ENCODE measurements around the gene WIPI1. TPM values are rescaled to one million over a fixed set of nuclear protein-coding genes. Genes with fewer than 3 reads are reported as not detected.

WIPI1 gene, protein sequence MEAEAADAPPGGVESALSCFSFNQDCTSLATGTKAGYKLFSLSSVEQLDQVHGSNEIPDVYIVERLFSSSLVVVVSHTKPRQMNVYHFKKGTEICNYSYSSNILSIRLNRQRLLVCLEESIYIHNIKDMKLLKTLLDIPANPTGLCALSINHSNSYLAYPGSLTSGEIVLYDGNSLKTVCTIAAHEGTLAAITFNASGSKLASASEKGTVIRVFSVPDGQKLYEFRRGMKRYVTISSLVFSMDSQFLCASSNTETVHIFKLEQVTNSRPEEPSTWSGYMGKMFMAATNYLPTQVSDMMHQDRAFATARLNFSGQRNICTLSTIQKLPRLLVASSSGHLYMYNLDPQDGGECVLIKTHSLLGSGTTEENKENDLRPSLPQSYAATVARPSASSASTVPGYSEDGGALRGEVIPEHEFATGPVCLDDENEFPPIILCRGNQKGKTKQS
- 10 to 100 TPM; 54.2 to 58.3 TPM for total RNA-seq

DNA sequence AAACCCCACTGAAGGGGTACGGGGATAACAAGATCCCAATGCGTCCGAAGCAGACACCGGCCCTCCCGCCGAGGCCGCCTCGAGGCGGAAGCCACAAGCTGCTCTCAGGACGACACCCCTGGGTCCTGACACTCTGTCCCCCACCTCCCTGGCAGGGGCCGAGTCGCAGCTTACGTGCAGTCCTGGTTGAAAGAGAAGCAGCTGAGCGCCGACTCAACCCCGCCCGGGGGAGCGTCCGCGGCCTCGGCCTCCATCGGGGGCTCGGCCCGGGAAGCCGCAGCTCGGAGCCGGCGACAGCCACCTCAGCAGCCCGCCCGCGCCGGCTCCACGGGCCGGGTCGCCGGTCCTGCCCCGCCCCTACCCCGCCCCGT is at the start of gene WIPI1:
WIPI1 (minus strand) TSS at position 329 of the 371 bp plus-strand sequence; CDS start at position 254, 75 bp downstream.
- H3K36me3 ChIP-seq = no peaks in the 10 kb centered on the region
- no peaks in the 10 kb centered on the region for H3K9me3 ChIP-seq
- H3K4me1 ChIP-seq (ENCODE audit: control insufficient read depth in 1 of 2, low read depth in 2 of 2) = peaks cover 10 to 24% of the 10 kb centered on the region in 2 donors
- DNase-seq (ENCODE audit: low spot score) (no peak), ATAC-seq (ENCODE audit: insufficient number of reproducible peaks, low FRiP score, low read depth) (peak; percentile 45)
- H3K4me3 ChIP-seq = peak within 1 kb of the TSS; percentile 86
- TF ChIP-seq, protein P1, sequence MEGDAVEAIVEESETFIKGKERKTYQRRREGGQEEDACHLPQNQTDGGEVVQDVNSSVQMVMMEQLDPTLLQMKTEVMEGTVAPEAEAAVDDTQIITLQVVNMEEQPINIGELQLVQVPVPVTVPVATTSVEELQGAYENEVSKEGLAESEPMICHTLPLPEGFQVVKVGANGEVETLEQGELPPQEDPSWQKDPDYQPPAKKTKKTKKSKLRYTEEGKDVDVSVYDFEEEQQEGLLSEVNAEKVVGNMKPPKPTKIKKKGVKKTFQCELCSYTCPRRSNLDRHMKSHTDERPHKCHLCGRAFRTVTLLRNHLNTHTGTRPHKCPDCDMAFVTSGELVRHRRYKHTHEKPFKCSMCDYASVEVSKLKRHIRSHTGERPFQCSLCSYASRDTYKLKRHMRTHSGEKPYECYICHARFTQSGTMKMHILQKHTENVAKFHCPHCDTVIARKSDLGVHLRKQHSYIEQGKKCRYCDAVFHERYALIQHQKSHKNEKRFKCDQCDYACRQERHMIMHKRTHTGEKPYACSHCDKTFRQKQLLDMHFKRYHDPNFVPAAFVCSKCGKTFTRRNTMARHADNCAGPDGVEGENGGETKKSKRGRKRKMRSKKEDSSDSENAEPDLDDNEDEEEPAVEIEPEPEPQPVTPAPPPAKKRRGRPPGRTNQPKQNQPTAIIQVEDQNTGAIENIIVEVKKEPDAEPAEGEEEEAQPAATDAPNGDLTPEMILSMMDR (IDR thresholded peaks at IDR 0.05) = no peak
- H3K27ac ChIP-seq = peak within 1 kb of the TSS; percentile 94 to 96
- no peaks in the 10 kb centered on the region for H3K27me3 ChIP-seq (replicated peaks; ENCODE audit: insufficient read depth)

DNA sequence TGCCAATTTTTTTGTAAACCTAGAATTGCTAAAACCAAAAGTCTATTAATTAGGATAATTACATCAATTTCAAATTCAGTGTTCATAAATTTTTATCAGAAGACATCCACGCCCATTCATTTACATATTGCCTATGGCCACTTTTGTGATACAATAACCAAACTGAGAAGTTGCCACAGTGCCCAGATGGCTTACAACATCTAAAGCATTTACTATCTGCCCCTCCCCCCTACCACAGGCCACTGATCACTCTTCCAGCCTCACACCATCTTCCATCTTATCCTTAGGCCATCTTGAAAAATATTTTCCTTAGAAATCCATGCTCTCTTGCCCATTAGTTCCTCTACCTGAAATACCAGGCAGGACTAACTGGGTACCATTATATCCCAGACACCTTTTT is 48.7 kb upstream of the WIPI1 start:
- TF ChIP-seq, protein P1 (IDR thresholded peaks at IDR 0.05) = no peak
- Histone ChIP-seq H3K4me3 (no peak overlapping the region), H3K27me3 (replicated peaks; ENCODE audit: insufficient read depth) (no peaks in the 10 kb centered on the region), H3K4me1 (ENCODE audit: control insufficient read depth in 1 of 2, low read depth in 2 of 2) (no peaks in the 10 kb centered on the region), H3K9me3 (no peaks in the 10 kb centered on the region), H3K27ac (no peak overlapping the region), H3K36me3 (no peaks in the 10 kb centered on the region)
- DNase-seq (ENCODE audit: low spot score) (no peak), ATAC-seq (ENCODE audit: insufficient number of reproducible peaks, low FRiP score, low read depth) (no peak)

DNA sequence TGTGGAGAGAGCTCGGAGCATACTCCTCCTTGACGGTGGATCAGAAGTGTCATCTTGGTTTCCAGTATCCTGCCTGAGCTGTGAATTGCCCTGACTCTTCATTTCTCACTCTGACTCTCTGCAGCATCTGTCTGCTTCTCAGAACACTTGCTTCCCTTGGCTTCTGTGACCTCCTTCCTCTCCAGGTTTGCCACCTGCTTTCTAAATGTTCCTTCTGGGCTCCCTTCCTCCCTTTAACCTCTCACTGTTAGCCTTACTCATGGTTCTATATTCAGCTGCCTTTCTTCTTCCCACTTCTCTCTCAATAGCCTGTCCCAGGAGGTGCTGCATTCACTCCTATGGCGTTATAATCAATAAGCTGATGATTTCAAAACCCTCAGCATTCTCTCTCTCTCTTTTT is 43.8 kb upstream of the WIPI1 start:
- H3K27ac ChIP-seq = no peak overlapping the region
- no peaks in the 10 kb centered on the region for H3K9me3 ChIP-seq
- ATAC-seq (ENCODE audit: insufficient number of reproducible peaks, low FRiP score, low read depth) (no peak), DNase-seq (ENCODE audit: low spot score) (no peak)
- no peaks in the 10 kb centered on the region for H3K27me3 ChIP-seq (replicated peaks; ENCODE audit: insufficient read depth)
- TF ChIP-seq, protein P1 (IDR thresholded peaks at IDR 0.05) = no peak
- no peak overlapping the region for H3K4me3 ChIP-seq
- no peaks in the 10 kb centered on the region for H3K36me3 ChIP-seq
- peaks cover 0 to 9% of the 10 kb centered on the region in 2 donors for H3K4me1 ChIP-seq (ENCODE audit: control insufficient read depth in 1 of 2, low read depth in 2 of 2)

DNA sequence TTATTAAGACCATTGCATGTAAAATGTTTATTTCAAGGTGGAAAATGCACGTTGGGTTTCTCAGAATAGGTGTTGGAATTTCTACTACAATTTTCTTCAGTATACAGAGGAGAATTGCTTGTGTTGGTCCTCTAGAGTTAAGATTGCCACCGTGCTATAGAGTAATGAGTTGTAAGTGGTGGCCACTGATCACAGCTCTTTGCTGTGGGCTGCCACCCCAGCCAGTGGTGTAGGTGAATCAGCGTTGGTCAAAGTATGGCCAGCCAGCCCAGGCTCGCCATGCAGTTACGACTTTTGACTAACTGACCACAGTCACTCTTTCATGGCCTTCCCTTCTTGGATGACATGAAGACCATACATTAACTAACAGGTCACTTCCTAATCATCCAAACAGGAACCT is 42.3 kb upstream of the WIPI1 start:
- Histone ChIP-seq H3K36me3 (no peaks in the 10 kb centered on the region), H3K4me3 (no peak overlapping the region), H3K4me1 (ENCODE audit: control insufficient read depth in 1 of 2, low read depth in 2 of 2) (peaks cover 0 to 9% of the 10 kb centered on the region in 2 donors), H3K27ac (no peak overlapping the region), H3K27me3 (replicated peaks; ENCODE audit: insufficient read depth) (no peaks in the 10 kb centered on the region), H3K9me3 (no peaks in the 10 kb centered on the region)
- TF ChIP-seq, protein P1 (IDR thresholded peaks at IDR 0.05) = no peak
- ATAC-seq (ENCODE audit: insufficient number of reproducible peaks, low FRiP score, low read depth) (no peak), DNase-seq (ENCODE audit: low spot score) (no peak)

DNA sequence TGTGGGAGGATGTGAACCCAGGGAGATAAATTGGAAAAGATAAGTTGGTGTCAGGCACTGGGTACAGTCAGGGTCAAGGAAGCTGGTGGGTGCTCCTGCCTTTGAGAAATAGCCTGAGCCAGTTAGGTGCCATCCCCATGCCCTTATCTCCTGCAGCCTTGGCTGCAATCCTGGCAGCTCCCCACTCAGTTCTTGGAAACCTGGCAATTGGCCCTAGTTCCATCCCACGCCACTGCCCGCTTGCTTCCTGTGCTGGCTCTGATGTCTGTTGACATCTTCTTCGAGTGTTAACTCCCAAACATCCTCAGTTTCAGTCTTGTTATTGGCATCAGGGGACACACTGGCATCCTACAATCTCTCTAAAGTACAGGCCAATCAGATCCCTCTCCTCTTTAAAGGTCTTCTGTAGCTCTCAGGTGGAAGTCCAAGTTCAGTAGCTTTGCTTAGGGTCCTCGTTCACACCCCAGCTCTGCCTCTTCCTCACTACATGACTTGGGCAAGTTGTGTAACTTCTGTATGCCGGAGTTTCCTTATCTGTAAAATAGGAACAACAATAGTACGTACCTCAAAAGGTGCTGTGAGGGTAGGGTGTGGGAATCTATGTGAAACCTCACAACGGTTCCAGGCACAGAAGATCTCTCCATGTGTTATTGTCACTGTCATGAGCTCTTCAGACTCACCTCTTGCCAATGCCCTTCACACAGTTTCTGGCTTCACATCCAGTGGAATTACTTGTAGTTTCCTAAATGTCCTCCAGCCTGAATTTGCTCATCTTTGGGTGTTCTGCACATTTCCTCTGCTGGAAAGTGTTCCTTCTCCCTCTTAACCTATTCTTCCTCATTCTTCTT is 41.4 kb upstream of the WIPI1 start:
- TF ChIP-seq, protein P1 (IDR thresholded peaks at IDR 0.05) = no peak
- Histone ChIP-seq H3K27ac (no peak overlapping the region), H3K27me3 (replicated peaks; ENCODE audit: insufficient read depth) (no peaks in the 10 kb centered on the region), H3K36me3 (no peaks in the 10 kb centered on the region), H3K4me3 (no peak overlapping the region), H3K4me1 (ENCODE audit: control insufficient read depth in 1 of 2, low read depth in 2 of 2) (peaks cover under 1 to 10% of the 10 kb centered on the region in 2 donors), H3K9me3 (no peaks in the 10 kb centered on the region)
- no peak for ATAC-seq (ENCODE audit: insufficient number of reproducible peaks, low FRiP score, low read depth)
- DNase-seq (ENCODE audit: low spot score) = no peak
